Measurements from ENCODE around the gene POLR2A. TPM values are rescaled to one million over a fixed set of nuclear protein-coding genes. Genes with fewer than 3 reads are reported as not detected.

The POLR2A gene
- polyA plus RNA-seq, 4 donors, result 117 to 158 (median 121) TPM

GRCh38 chr17:7499161-7499560, 15.0 kb downstream of the POLR2A start:
- no peak for DNase-seq (ENCODE audit: low read depth in 4 of 4, low spot score in 3 of 4)

- no peak for DNase-seq (ENCODE audit: low read depth in 4 of 4, low spot score in 3 of 4)
Measured at GRCh38 chr17:7501729-7502128, 17.6 kb downstream of the POLR2A start.

- no peak for DNase-seq (ENCODE audit: low read depth in 4 of 4, low spot score in 3 of 4)
Measured at GRCh38 chr17:7502171-7502847, 18.1 kb downstream of the POLR2A start.

- no peak for DNase-seq (ENCODE audit: low read depth in 4 of 4, low spot score in 3 of 4)
Measured at GRCh38 chr17:7502987-7503386, 18.8 kb downstream of the POLR2A start.

- DNase-seq (ENCODE audit: low read depth in 4 of 4, low spot score in 3 of 4), result no peak
Measured at GRCh38 chr17:7503521-7503920, 19.4 kb downstream of the POLR2A start.

GRCh38 chr17:7508145-7508544, 24.0 kb downstream of the POLR2A start:
- no peak for DNase-seq (ENCODE audit: low read depth in 4 of 4, low spot score in 3 of 4)

- no peak for DNase-seq (ENCODE audit: low read depth in 4 of 4, low spot score in 3 of 4)
Measured at GRCh38 chr17:7508846-7509245, 24.7 kb downstream of the POLR2A start.

GRCh38 chr17:7509937-7510336, 25.8 kb downstream of the POLR2A start:
- no peak for DNase-seq (ENCODE audit: low read depth in 4 of 4, low spot score in 3 of 4)

- DNase-seq (ENCODE audit: low read depth in 4 of 4, low spot score in 3 of 4), result no peak
Measured at GRCh38 chr17:7511108-7511507, 26.9 kb downstream of the POLR2A start.

- DNase-seq (ENCODE audit: low read depth in 4 of 4, low spot score in 3 of 4), result no peak
Measured at GRCh38 chr17:7512105-7512504, 27.9 kb downstream of the POLR2A start.

- DNase-seq (ENCODE audit: low read depth in 4 of 4, low spot score in 3 of 4), result no peak
Measured at GRCh38 chr17:7512824-7513540, 28.8 kb downstream of the POLR2A start.

- no peak for DNase-seq (ENCODE audit: low read depth in 4 of 4, low spot score in 3 of 4)
Measured at GRCh38 chr17:7513850-7514419, 29.8 kb downstream of the POLR2A start.

GRCh38 chr17:7515911-7516610, 31.9 kb downstream of the POLR2A start:
- DNase-seq (ENCODE audit: low read depth in 4 of 4, low spot score in 3 of 4), result no peak

GRCh38 chr17:7523033-7523432, 38.9 kb downstream of the POLR2A start:
- DNase-seq (ENCODE audit: low read depth in 4 of 4, low spot score in 3 of 4), result no peak

GRCh38 chr17:7528842-7529241, 44.7 kb downstream of the POLR2A start:
- no peak for DNase-seq (ENCODE audit: low read depth in 4 of 4, low spot score in 3 of 4)

- DNase-seq (ENCODE audit: low read depth in 4 of 4, low spot score in 3 of 4), result no peak
Measured at GRCh38 chr17:7530023-7530900, 46.1 kb downstream of the POLR2A start.

- no peak for DNase-seq (ENCODE audit: low read depth in 4 of 4, low spot score in 3 of 4)
Measured at GRCh38 chr17:7538050-7538449, 53.9 kb downstream of the POLR2A start.

- no peak for DNase-seq (ENCODE audit: low read depth in 4 of 4, low spot score in 3 of 4)
Measured at GRCh38 chr17:7538891-7539545, 54.9 kb downstream of the POLR2A start.

GRCh38 chr17:7541074-7541621, 57.0 kb downstream of the POLR2A start:
- no peak for DNase-seq (ENCODE audit: low read depth in 4 of 4, low spot score in 3 of 4)

GRCh38 chr17:7544911-7545310, 60.7 kb downstream of the POLR2A start:
- DNase-seq (ENCODE audit: low read depth in 4 of 4, low spot score in 3 of 4), result no peak
